Choroid plexus epithelial cell (primary cell): Measurements from ENCODE around the gene MAN1A2.
"Not testable (repeated sequence)": the region's sequence is repeated elsewhere in the genome, so short reads cannot be mapped to it uniquely, and the experiment has no call there.

ENCODE experiments used
- DNase-seq: peaks from one replicate; pipeline ENCODE4 v3.0.0-alpha.2; 2010; ENCODE audit warnings: low read depth
- H3K4me3 ChIP-seq: 2 replicates; pipeline ENCODE4 v1.5.1; 2011; ENCODE audit warnings: low read depth, mild to moderate bottlenecking, control low read depth, low read length, moderate library complexity
- CTCF ChIP-seq: conservative IDR thresholded peaks from 2 replicates; pipeline ENCODE4 v1.5.1; 2011; ENCODE audit warnings: low read depth, mild to moderate bottlenecking, control low read depth, inconsistent platforms, low read length, moderate library complexity

The MAN1A2 gene

GRCh38 chr1:117427297-117427696, 60.0 kb downstream of the MAN1A2 start:
- no peak for TF ChIP-seq CTCF

DNA sequence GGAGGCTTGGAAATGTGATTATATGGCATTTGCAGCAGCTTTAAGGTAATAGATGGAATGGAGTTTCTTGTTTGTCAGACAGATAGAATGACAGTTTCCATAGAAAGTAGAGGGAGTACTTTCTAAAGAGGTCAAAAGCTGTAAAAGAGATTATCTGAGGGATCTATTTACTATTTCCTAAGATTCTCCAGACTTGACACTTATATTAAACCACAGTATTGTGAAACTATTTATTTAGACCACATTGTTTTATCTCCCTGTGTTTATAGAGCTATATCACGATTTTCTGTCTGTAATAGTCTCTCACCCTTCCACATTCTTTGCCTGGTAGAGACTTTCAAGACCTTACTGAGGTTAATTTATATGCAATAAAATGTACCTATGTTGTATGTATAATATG, 66.7 kb downstream of the MAN1A2 start:
- TF ChIP-seq CTCF, result no peak
- no peak for DNase-seq
- no peak overlapping the region for H3K4me3 ChIP-seq

More at GRCh38 chr1:117427297-117427696, 60.0 kb downstream of the MAN1A2 start:
- no peak for DNase-seq
- H3K4me3 ChIP-seq, result no peak overlapping the region

DNA sequence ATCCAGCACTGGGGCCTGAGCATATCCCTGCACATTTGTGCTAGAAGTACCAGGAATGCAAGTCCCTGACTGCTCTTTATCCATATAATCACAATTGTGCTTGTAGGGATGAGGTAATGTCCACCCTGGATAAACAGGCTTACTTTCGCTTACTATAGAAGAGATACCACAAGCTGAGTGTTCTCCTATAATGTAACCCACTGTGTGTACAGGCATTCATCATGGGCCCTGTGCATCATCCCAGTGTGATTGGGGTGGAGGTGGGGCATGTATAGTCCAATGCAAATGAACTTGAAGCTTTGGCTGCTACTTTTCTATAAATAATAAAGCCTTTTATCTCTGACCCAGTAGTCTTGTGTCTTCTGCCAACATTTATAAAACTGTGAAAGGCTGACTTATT, 69.3 kb downstream of the MAN1A2 start:
- peak; percentile 11 for DNase-seq
- no peak for TF ChIP-seq CTCF
- H3K4me3 ChIP-seq, result no peak overlapping the region

DNA sequence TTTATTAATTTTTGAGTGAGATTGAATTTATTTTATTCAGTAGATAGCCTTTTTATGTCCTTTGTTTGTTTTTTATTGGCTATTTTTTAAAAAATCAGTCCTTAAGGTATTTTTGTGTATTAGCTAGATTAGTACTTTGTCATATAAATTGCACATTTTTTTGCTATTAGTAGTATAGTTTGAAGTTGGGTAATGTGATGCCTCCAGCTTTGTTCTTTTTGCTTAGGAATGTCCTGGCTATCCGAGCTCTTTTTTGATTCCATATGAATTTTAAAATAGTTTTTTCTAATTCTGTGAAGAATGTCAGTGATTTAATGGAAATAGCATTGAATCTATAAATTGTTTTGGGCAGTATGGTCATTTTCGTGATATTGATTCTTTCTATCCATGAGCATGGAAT, 80.4 kb downstream of the MAN1A2 start:
- H3K4me3 ChIP-seq, result no peak overlapping the region
- no peak for TF ChIP-seq CTCF
- peak; percentile 41 for DNase-seq

GRCh38 chr1:117452216-117452615, 85.0 kb downstream of the MAN1A2 start:
- no peak overlapping the region for H3K4me3 ChIP-seq
- no peak for TF ChIP-seq CTCF
- no peak for DNase-seq

- H3K4me3 ChIP-seq, result no peak overlapping the region
- DNase-seq, result no peak
- no peak for TF ChIP-seq CTCF
These were observed 86.7 kb downstream of the MAN1A2 start for GRCh38 chr1:117453958-117454357.

DNA sequence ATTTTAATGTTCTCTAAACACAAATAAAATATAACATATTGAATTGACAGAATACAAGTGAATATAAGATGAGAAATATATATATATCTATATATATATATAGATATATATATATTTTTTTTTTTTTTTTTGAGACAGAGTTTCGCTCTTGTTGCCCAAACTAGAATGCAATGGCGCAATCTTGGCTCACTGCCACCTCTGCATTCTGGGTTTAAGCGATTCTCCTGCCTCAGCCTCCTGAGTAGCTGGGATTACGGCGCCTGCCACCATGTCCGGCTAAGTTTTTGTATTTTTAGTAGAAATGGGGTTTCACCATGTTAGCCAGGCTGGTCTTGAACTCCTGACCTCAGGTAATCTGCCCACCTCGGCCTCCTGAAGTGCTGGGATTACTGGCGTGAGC, 91.2 kb downstream of the MAN1A2 start:
- not testable (repeated sequence) for H3K4me3 ChIP-seq, DNase-seq

- TF ChIP-seq CTCF, result no peak
- peak; percentile 26 for DNase-seq
These were observed 99.5 kb downstream of the MAN1A2 start for GRCh38 chr1:117466761-117467160.

More at GRCh38 chr1:117466761-117467160, 99.5 kb downstream of the MAN1A2 start:
- no peak overlapping the region for H3K4me3 ChIP-seq
